ENCODE data around the gene DUSP15.

The DUSP15 gene

GRCh38 chr20:31894980-31895675, 24.8 kb upstream of the DUSP15 start:
- DNase-seq: no peak

DNA sequence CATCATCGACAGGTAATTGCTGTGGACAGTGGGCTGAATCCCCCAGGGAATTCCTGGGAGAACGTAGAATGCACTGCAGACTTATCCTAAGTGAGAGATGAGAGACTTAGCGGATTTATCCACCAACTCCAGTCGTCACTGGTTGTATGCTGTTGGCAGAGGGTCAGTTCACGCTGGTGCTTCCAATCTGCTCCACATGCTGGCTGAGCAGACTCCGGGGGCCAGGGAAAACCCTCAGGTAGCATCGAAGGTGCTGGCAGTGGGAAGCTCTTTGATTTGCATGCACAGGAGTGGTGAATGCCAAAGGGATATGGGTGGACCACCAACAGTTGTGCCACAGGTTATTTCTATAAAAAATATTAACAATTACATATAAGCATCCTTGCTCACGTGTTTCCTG, 20.3 kb upstream of the DUSP15 start:
- DNase-seq: no peak

- DNase-seq: no peak
Measured at GRCh38 chr20:31883829-31884228, 13.5 kb upstream of the DUSP15 start.

DNA sequence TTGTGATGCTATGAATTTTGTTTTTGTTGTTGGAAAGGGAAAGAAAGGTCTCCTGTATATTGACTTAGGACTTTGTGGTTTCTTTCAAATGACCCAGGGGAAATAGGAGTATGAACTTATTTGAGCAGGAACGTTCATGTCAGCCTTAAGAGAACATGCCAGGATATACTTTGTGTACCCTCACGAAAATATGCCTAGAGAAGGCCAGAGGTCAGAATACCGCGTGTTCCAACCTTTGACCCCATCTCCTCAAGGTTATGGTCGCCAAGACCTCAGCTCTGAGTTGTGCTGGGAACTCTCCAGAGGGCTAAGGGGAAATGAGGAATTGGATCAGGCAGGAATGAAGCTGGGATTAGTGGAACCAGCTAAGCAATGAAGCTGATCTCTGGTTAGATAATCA, 11.6 kb upstream of the DUSP15 start:
- no peak for DNase-seq

DNA sequence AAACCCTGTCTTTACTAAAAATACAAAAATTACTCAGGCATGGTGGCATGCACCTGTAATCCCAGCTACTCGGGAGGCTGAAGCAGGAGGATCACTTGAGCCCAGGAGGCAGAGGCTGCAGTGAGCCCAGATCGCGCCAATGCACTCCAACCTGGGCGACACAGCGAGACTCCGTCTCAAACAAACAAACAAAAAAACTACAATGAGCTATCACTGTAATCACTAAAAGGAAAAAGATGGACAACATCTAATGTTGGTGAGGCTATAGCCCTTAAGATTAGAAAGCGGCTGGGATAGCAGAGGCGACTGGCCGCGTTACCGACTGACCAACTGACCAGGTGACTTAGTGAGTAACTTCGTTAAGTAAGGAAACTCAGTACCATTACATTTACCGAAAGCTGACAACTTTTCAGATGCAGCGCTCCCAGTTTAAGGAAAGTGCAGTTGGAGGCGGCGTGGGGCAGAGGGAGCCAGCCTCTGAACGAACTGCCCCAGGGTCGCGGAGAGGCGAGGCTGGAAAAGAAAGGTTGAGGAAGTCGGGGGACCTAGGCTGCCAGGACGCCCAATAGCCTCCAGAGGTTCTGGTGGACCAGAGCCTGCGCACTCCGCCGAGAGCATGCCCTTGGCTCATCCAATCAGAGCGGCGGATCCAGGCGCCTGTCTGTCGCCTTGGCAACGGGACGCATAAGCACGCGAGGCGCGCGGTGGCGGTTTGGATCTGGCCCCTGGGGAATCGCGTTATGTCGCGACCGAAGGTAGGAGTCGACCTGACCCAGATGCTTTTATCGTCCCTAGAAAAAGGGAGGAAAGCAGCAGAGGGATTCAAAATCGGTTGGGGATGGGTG, 9.0 kb upstream of the DUSP15 start:
- DNase-seq: peak; percentile 64

- no peak for DNase-seq
Measured at GRCh38 chr20:31877684-31878083, 7.4 kb upstream of the DUSP15 start.

DNA sequence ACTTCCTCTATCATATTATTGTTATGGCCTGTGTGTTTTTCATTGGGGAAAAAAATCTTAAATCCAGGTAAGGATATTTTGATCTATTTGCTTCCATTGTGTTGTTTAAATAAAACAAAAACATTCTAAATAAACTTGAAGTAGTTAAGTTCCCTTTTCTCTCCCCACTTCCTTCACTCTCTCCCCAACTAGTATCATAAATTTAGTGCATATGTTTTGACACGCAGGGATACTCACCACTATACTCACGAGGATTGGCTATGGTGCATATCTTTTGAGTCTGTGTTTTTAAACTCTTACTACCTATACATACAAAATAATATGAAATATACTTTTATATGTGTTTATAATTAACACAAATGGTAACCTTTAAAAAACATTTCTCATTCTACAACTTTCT, 5.3 kb upstream of the DUSP15 start:
- DNase-seq: no peak

DNA sequence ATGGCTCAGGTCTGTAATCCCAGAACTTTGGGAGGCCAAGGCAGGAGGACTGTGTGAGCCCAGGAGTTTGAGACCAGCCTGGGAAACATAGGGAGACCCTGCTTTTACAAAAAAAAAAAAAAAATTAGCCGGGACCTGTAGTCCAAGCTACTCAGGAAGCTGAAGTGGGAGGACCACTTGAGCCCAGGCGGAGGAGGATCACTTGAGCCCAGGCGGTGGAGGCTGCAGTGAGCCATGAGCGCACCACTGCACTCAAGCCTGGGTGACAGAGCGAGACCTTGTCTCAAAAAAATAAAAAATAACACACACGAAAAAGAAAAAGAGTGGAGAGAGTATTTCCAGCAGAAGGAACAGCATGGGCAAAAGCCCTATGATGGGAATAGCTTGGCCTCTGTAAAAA, 2.1 kb upstream of the DUSP15 start:
- DNase-seq: no peak

GRCh38 chr20:31871618-31871954, 1.3 kb upstream of the DUSP15 start:
- DNase-seq: no peak

GRCh38 chr20:31870726-31871617, 645 bp upstream of the DUSP15 start:
- DNase-seq: no peak

- no peak for DNase-seq
Measured at GRCh38 chr20:31869673-31869941, 720 bp downstream of the DUSP15 start.

DNA sequence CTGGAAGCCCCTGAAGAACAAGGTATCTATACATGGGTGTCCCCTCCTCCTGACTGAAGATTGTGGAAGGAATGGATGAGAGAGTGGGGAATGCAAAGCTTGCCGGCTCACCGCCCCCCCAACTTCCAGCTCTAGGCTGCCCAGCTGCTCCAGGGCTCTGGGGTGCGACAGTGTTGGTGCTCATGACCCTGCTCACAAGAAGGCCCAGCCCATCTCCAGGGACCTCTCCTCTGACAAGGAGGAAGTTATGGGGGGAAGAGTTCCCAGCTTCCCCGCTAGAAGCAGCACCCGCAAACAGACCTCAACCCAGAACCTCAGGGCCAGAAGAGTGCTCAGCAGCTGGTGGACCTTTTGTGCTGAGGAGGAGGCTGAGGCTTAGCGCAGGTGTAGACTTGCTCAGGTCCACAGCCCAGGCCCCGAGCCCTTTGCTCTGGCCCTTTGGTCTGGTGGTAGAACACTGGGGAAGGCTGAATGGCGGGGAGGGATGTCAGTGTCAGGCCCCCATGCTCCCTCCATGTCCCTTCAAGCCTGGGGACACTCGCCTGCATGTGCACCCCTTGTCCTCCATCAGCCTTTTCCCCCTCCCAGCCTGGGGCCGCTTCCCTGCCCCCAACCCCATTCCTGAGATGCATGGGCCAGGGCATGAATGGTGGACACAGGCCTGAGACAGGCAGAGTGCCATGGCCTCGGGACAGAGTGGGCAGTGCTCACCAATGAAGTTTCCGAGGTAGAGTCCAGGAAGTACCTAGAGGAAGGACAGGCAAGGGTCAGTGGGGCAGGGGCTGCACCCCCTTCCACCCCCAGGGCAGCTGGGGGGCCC, 1.3 kb downstream of the DUSP15 start:
- no peak for DNase-seq

DNA sequence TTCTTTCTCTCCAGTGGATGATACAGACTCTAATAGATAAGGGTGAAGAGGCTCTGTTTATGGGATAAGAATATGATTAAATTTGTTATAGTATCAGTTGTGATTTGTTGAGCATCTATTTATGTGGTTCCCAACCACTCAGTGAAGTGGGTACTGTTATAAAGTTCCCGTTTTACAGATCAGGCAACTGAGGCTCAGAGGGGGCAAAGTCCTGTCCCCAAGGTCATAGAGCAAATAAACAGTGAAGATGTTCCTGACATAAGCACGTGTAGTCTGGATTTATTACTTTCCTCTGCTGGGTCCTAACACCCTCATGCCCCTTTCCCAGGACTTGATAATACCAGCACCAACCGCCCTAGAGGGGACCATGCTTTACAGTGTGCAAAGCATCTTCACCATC, 4.1 kb downstream of the DUSP15 start:
- DNase-seq: no peak

GRCh38 chr20:31864521-31865400, 5.6 kb downstream of the DUSP15 start:
- no peak for DNase-seq

GRCh38 chr20:31863296-31864085, 6.8 kb downstream of the DUSP15 start:
- no peak for DNase-seq

- DNase-seq: no peak
Measured at GRCh38 chr20:31862506-31862905, 7.8 kb downstream of the DUSP15 start.

GRCh38 chr20:31862157-31862470, 8.2 kb downstream of the DUSP15 start:
- DNase-seq: no peak

GRCh38 chr20:31861385-31862156, 8.8 kb downstream of the DUSP15 start:
- DNase-seq: peak; percentile 45

DNA sequence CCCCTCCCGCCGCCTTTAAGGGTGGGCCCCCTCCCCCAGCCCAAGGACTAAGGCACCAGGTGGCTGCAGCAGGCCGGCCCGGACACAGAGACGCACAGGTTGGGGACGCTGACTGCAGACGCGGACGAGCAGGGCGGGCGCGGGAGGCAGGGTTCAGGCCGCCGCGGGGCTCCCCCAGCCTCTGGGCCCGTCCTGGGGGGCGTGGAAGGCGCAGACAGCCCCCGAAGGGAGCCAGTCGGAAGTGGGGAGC, 9.3 kb downstream of the DUSP15 start:
- no peak for DNase-seq

- no peak for DNase-seq
Measured at GRCh38 chr20:31860390-31861134, 9.8 kb downstream of the DUSP15 start.

All from activated effector memory CD4-positive, alpha-beta T cell treated with Interleukin-2 at 50 U/mL for 16 hours (primary cell).